ENCODE data around the gene PBLD.
"Not testable (repeated sequence)": the region's sequence is repeated elsewhere in the genome, so short reads cannot be mapped to it uniquely, and the experiment has no call there.

Gene PBLD

GRCh38 chr10:68277814-68278213, 54.9 kb downstream of the PBLD start:
- H3K18ac ChIP-seq (ENCODE audit: low read depth in 1 of 2, low read length in 2 of 2); H3K36me3 ChIP-seq (ENCODE audit: control insufficient read depth in 1 of 2, insufficient read depth in 2 of 2, low read depth in 1 of 2, low read length in 2 of 2); H3K4ac ChIP-seq (ENCODE audit: low read depth in 1 of 2, low read length in 2 of 2); H4K91ac ChIP-seq (ENCODE audit: low read length); H2BK12ac ChIP-seq (ENCODE audit: low read length in 2 of 2); H3K4me2 ChIP-seq (ENCODE audit: low read length, poor library complexity, severe bottlenecking); H3K4me3 ChIP-seq (ENCODE audit: insufficient read depth in 1 of 2, low read depth in 1 of 2, low read length in 2 of 2); H3K9me3 ChIP-seq (ENCODE audit: control insufficient read depth, low read length); H2AK5ac ChIP-seq (ENCODE audit: low read length, severe bottlenecking); H3K79me1 ChIP-seq (replicated peaks; ENCODE audit: low read length, poor library complexity, severe bottlenecking); DNase-seq; H2BK120ac ChIP-seq (ENCODE audit: low read depth, low read length); H4K8ac ChIP-seq (ENCODE audit: low read length); H3K27ac ChIP-seq (ENCODE audit: low read length, poor library complexity, severe bottlenecking); H3K4me1 ChIP-seq (ENCODE audit: control insufficient read depth, insufficient read depth, low read depth, low read length); H2BK15ac ChIP-seq (ENCODE audit: low read depth, poor library complexity, severe bottlenecking); H3K9ac ChIP-seq (ENCODE audit: low read length); H3K14ac ChIP-seq (ENCODE audit: low read length in 2 of 2); H3K27me3 ChIP-seq (ENCODE audit: control insufficient read depth in 1 of 2, insufficient read depth in 1 of 2, low read length in 2 of 2); H2BK5ac ChIP-seq (ENCODE audit: low read depth, low read length, poor library complexity, severe bottlenecking); H3K23ac ChIP-seq (ENCODE audit: low read length in 2 of 2); H2AFZ ChIP-seq (ENCODE audit: low read depth, low read length): not testable (repeated sequence)
- WGBS, result 93% methylated on average over 2 of the region's 2 CpGs

- Histone ChIP-seq H3K4me2 (ENCODE audit: low read length, poor library complexity, severe bottlenecking) (no peak overlapping the region), H4K91ac (ENCODE audit: low read length) (no peak overlapping the region), H3K4me3 (ENCODE audit: insufficient read depth in 1 of 2, low read depth in 1 of 2, low read length in 2 of 2) (no peak overlapping the region), H3K27me3 (ENCODE audit: control insufficient read depth in 1 of 2, insufficient read depth in 1 of 2, low read length in 2 of 2) (no peaks in the 10 kb centered on the region), H4K8ac (ENCODE audit: low read length) (no peak overlapping the region), H2BK12ac (ENCODE audit: low read length in 2 of 2) (no peak overlapping the region), H2AFZ (ENCODE audit: low read depth, low read length) (no peak overlapping the region), H2BK5ac (ENCODE audit: low read depth, low read length, poor library complexity, severe bottlenecking) (no peak overlapping the region), H3K9me3 (ENCODE audit: control insufficient read depth, low read length) (no peaks in the 10 kb centered on the region), H3K4ac (ENCODE audit: low read depth in 1 of 2, low read length in 2 of 2) (no peak overlapping the region), H3K79me1 (replicated peaks; ENCODE audit: low read length, poor library complexity, severe bottlenecking) (no peaks in the 10 kb centered on the region), H3K14ac (ENCODE audit: low read length in 2 of 2) (no peak overlapping the region), H3K18ac (ENCODE audit: low read depth in 1 of 2, low read length in 2 of 2) (no peak overlapping the region), H3K27ac (ENCODE audit: low read length, poor library complexity, severe bottlenecking) (no peak overlapping the region), H3K4me1 (ENCODE audit: control insufficient read depth, insufficient read depth, low read depth, low read length) (no peaks in the 10 kb centered on the region), H3K23ac (ENCODE audit: low read length in 2 of 2) (no peak overlapping the region), H3K36me3 (ENCODE audit: control insufficient read depth in 1 of 2, insufficient read depth in 2 of 2, low read depth in 1 of 2, low read length in 2 of 2) (peaks cover 0 to 3% of the 10 kb centered on the region in 2 experiments), H2BK15ac (ENCODE audit: low read depth, poor library complexity, severe bottlenecking) (no peak overlapping the region), H2AK5ac (ENCODE audit: low read length, severe bottlenecking) (no peak overlapping the region), H2BK120ac (ENCODE audit: low read depth, low read length) (no peak overlapping the region), H3K9ac (ENCODE audit: low read length) (no peak overlapping the region)
- DNase-seq, result no peak
Observed at GRCh38 chr10:68276224-68276623, 56.5 kb downstream of the PBLD start.

GRCh38 chr10:68275600-68276126, 57.1 kb downstream of the PBLD start:
- DNase-seq, result no peak
- Histone ChIP-seq H3K27ac (ENCODE audit: low read length, poor library complexity, severe bottlenecking) (no peak overlapping the region), H3K4me3 (ENCODE audit: insufficient read depth in 1 of 2, low read depth in 1 of 2, low read length in 2 of 2) (no peak overlapping the region), H2BK12ac (ENCODE audit: low read length in 2 of 2) (no peak overlapping the region), H2AFZ (ENCODE audit: low read depth, low read length) (no peak overlapping the region), H3K4me2 (ENCODE audit: low read length, poor library complexity, severe bottlenecking) (no peak overlapping the region), H3K4me1 (ENCODE audit: control insufficient read depth, insufficient read depth, low read depth, low read length) (no peaks in the 10 kb centered on the region), H3K27me3 (ENCODE audit: control insufficient read depth in 1 of 2, insufficient read depth in 1 of 2, low read length in 2 of 2) (no peaks in the 10 kb centered on the region), H3K18ac (ENCODE audit: low read depth in 1 of 2, low read length in 2 of 2) (no peak overlapping the region), H3K79me1 (replicated peaks; ENCODE audit: low read length, poor library complexity, severe bottlenecking) (no peaks in the 10 kb centered on the region), H2BK120ac (ENCODE audit: low read depth, low read length) (no peak overlapping the region), H3K36me3 (ENCODE audit: control insufficient read depth in 1 of 2, insufficient read depth in 2 of 2, low read depth in 1 of 2, low read length in 2 of 2) (peaks cover 0 to 3% of the 10 kb centered on the region in 2 experiments), H3K4ac (ENCODE audit: low read depth in 1 of 2, low read length in 2 of 2) (no peak overlapping the region), H3K9ac (ENCODE audit: low read length) (no peak overlapping the region), H3K23ac (ENCODE audit: low read length in 2 of 2) (no peak overlapping the region), H4K91ac (ENCODE audit: low read length) (no peak overlapping the region), H4K8ac (ENCODE audit: low read length) (no peak overlapping the region), H2AK5ac (ENCODE audit: low read length, severe bottlenecking) (no peak overlapping the region), H2BK5ac (ENCODE audit: low read depth, low read length, poor library complexity, severe bottlenecking) (no peak overlapping the region), H3K9me3 (ENCODE audit: control insufficient read depth, low read length) (no peaks in the 10 kb centered on the region), H2BK15ac (ENCODE audit: low read depth, poor library complexity, severe bottlenecking) (no peak overlapping the region), H3K14ac (ENCODE audit: low read length in 2 of 2) (no peak overlapping the region)
- WGBS, result 100% methylated on average over 1 of the region's 2 CpGs

GRCh38 chr10:68272833-68273232, 59.9 kb downstream of the PBLD start:
- peaks cover 0 to 3% of the 10 kb centered on the region in 2 experiments for H3K36me3 ChIP-seq (ENCODE audit: control insufficient read depth in 1 of 2, insufficient read depth in 2 of 2, low read depth in 1 of 2, low read length in 2 of 2)

More at GRCh38 chr10:68272833-68273232, 59.9 kb downstream of the PBLD start:
- no peaks in the 10 kb centered on the region for H3K79me1 ChIP-seq (replicated peaks; ENCODE audit: low read length, poor library complexity, severe bottlenecking)
- H3K4me1 ChIP-seq (ENCODE audit: control insufficient read depth, insufficient read depth, low read depth, low read length), result no peaks in the 10 kb centered on the region
- no peak overlapping the region for H3K4me2 ChIP-seq (ENCODE audit: low read length, poor library complexity, severe bottlenecking)
- no peak overlapping the region for H3K9ac ChIP-seq (ENCODE audit: low read length)
- H2BK120ac ChIP-seq (ENCODE audit: low read depth, low read length), result no peak overlapping the region
- no peak overlapping the region for H3K18ac ChIP-seq (ENCODE audit: low read depth in 1 of 2, low read length in 2 of 2)
- H4K91ac ChIP-seq (ENCODE audit: low read length), result no peak overlapping the region
- no peaks in the 10 kb centered on the region for H3K9me3 ChIP-seq (ENCODE audit: control insufficient read depth, low read length)
- H2AK5ac ChIP-seq (ENCODE audit: low read length, severe bottlenecking), result no peak overlapping the region
- no peak overlapping the region for H3K4me3 ChIP-seq (ENCODE audit: insufficient read depth in 1 of 2, low read depth in 1 of 2, low read length in 2 of 2)
- no peak overlapping the region for H2AFZ ChIP-seq (ENCODE audit: low read depth, low read length)
- no peak overlapping the region for H4K8ac ChIP-seq (ENCODE audit: low read length)
- no peak overlapping the region for H2BK15ac ChIP-seq (ENCODE audit: low read depth, poor library complexity, severe bottlenecking)
- H3K27me3 ChIP-seq (ENCODE audit: control insufficient read depth in 1 of 2, insufficient read depth in 1 of 2, low read length in 2 of 2), result no peaks in the 10 kb centered on the region
- no peak overlapping the region for H2BK5ac ChIP-seq (ENCODE audit: low read depth, low read length, poor library complexity, severe bottlenecking)
- no peak overlapping the region for H2BK12ac ChIP-seq (ENCODE audit: low read length in 2 of 2)
- no peak overlapping the region for H3K27ac ChIP-seq (ENCODE audit: low read length, poor library complexity, severe bottlenecking)
- no peak overlapping the region for H3K14ac ChIP-seq (ENCODE audit: low read length in 2 of 2)
- no peak overlapping the region for H3K4ac ChIP-seq (ENCODE audit: low read depth in 1 of 2, low read length in 2 of 2)
- H3K23ac ChIP-seq (ENCODE audit: low read length in 2 of 2), result no peak overlapping the region
- DNase-seq, result no peak

Data from mesenchymal stem cell (in vitro differentiated cells and primary cell).